Hematopoietic multipotent progenitor cell treated with erythropoietin and hydrocortisone succinate and interleukin-3 and kit ligand, for 17 days (in vitro differentiated cells): ENCODE results near the gene TUBA4B.

ENCODE experiments used
- DNase-seq: peaks from one replicate; pipeline ENCODE4 v3.0.0-alpha.2; 2015; ENCODE audit warnings: low spot score

TUBA4B gene

GRCh38 chr2:219218732-219219701, 34.0 kb upstream of the TUBA4B start, which contains the start of gene ABCB6:
Gene ABCB6, minus strand, starts transcription at chr2:219218958. Its CDS starts 285 bp downstream, at chr2:219218673.
- DNase-seq: peak; percentile 96

- DNase-seq: no peak
Measured at GRCh38 chr2:219219784-219220532, 33.1 kb upstream of the TUBA4B start.

GRCh38 chr2:219220652-219221402, 32.2 kb upstream of the TUBA4B start:
- peak; percentile 43 for DNase-seq

- DNase-seq: no peak
Measured at GRCh38 chr2:219221957-219222518, 31.0 kb upstream of the TUBA4B start.

GRCh38 chr2:219223831-219224610, 29.0 kb upstream of the TUBA4B start:
- no peak for DNase-seq

GRCh38 chr2:219225350-219225749, 27.7 kb upstream of the TUBA4B start:
- DNase-seq: no peak

- DNase-seq: peak; percentile 62
Measured at GRCh38 chr2:219228041-219228910, 24.8 kb upstream of the TUBA4B start.

GRCh38 chr2:219228911-219229304, 24.1 kb upstream of the TUBA4B start:
- DNase-seq: no peak

- DNase-seq: peak; percentile 99
Measured at GRCh38 chr2:219229305-219230058, 23.6 kb upstream of the TUBA4B start, which contains the start of the genes ANKZF1 and ATG9A. Gene ANKZF1, plus strand, starts transcription at chr2:219229806. Its CDS starts 452 bp downstream, at chr2:219230258. Gene ATG9A, minus strand, starts transcription at chr2:219229636. Its CDS starts 1,612 bp downstream, at chr2:219228024.

- DNase-seq: peak; percentile 65
Measured at GRCh38 chr2:219230059-219230540, 22.9 kb upstream of the TUBA4B start.

GRCh38 chr2:219234331-219234730, 18.7 kb upstream of the TUBA4B start:
- no peak for DNase-seq

- no peak for DNase-seq
Measured at GRCh38 chr2:219243291-219243761, 9.7 kb upstream of the TUBA4B start.

- no peak for DNase-seq
Measured at GRCh38 chr2:219244789-219245147, 8.3 kb upstream of the TUBA4B start.

- peak; percentile 94 for DNase-seq
Measured at GRCh38 chr2:219245148-219245898, 7.7 kb upstream of the TUBA4B start, which contains the start of the genes GLB1L and STK16. Gene GLB1L, minus strand, starts transcription at chr2:219245444. Its CDS starts 1,871 bp downstream, at chr2:219243573. Gene STK16, plus strand, starts transcription at chr2:219245479. Its CDS starts 521 bp downstream, at chr2:219246000.

- no peak for DNase-seq
Measured at GRCh38 chr2:219245899-219246230, 7.2 kb upstream of the TUBA4B start.

- DNase-seq: no peak
Measured at GRCh38 chr2:219246559-219246958, 6.5 kb upstream of the TUBA4B start.

- no peak for DNase-seq
Measured at GRCh38 chr2:219247678-219248642, 5.1 kb upstream of the TUBA4B start.
